Neuron (in vitro differentiated cells): Measurements from ENCODE around the gene CRHR1.

ENCODE experiments used
- H2AFZ ChIP-seq: one replicate; pipeline ENCODE4 v1.6.1; 2013; ENCODE audit warnings: low read depth, mild to moderate bottlenecking, inconsistent platforms, low read length, moderate library complexity
- H3K27me3 ChIP-seq: one replicate; pipeline ENCODE4 v1.6.1; 2013; ENCODE audit warnings: low read length; ENCODE audit not compliant: insufficient read depth
- H3K36me3 ChIP-seq: one replicate; pipeline ENCODE4 v1.6.1; 2013; ENCODE audit warnings: low read length; ENCODE audit not compliant: insufficient read depth
- H3K4me1 ChIP-seq: one replicate; pipeline ENCODE4 v1.6.1; 2013; ENCODE audit warnings: low read length; ENCODE audit not compliant: insufficient read depth
- H3K4me3 ChIP-seq: 2 replicates; pipeline ENCODE4 v1.5.1; 2013; ENCODE audit warnings: mild to moderate bottlenecking, low read length, moderate library complexity
- H3K9me3 ChIP-seq: one replicate; pipeline ENCODE4 v1.6.1; 2013; ENCODE audit warnings: low read length

Gene CRHR1

DNA sequence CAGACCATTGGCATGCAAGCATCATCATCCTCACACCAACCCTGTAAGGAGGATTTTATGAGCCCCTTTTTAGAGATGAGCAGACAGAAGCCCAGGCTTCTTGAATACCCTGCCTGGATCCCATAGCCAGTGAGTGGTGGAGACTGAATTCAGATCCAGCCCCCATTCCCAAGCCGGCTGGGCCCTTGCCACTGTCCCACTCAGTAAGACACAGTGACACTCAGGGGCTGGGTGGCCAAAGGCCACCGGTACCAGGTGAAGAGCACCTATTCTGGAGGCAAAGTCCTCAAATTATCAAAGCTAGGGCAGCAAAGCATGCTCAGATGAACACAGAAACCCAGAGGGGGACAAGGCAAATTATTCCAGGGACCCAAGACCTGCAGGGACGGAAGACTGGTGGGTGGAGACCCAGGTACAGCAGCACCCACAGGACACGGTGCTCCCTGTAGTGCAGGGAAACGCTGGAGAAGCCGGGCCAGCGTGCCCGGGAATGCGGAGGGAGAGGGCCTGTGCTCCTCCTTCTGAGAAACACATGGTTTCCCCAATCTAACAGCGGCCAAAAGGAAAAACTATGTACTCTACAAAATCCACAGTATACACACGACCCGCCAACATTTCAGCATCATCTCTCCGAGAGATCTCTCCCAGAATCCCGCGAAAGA, 33.2 kb upstream of the CRHR1 start:
- no peaks in the 10 kb centered on the region for H3K9me3 ChIP-seq
- peaks cover 43% of the 10 kb centered on the region for H3K27me3 ChIP-seq
- no peaks in the 10 kb centered on the region for H3K4me1 ChIP-seq
- no peak overlapping the region for H2AFZ ChIP-seq
- no peak overlapping the region for H3K4me3 ChIP-seq
- H3K36me3 ChIP-seq = no peaks in the 10 kb centered on the region

- Histone ChIP-seq H3K27me3 (peaks cover 42% of the 10 kb centered on the region), H3K36me3 (no peaks in the 10 kb centered on the region), H3K9me3 (no peaks in the 10 kb centered on the region), H2AFZ (no peak overlapping the region), H3K4me1 (no peaks in the 10 kb centered on the region), H3K4me3 (no peak overlapping the region)
Observed at GRCh38 chr17:45751466-45751865, 32.7 kb upstream of the CRHR1 start.

GRCh38 chr17:45752246-45752645, 31.9 kb upstream of the CRHR1 start:
- Histone ChIP-seq H3K9me3 (no peaks in the 10 kb centered on the region), H3K36me3 (no peaks in the 10 kb centered on the region), H2AFZ (no peak overlapping the region), H3K27me3 (peaks cover 46% of the 10 kb centered on the region), H3K4me3 (no peak overlapping the region), H3K4me1 (no peaks in the 10 kb centered on the region)

DNA sequence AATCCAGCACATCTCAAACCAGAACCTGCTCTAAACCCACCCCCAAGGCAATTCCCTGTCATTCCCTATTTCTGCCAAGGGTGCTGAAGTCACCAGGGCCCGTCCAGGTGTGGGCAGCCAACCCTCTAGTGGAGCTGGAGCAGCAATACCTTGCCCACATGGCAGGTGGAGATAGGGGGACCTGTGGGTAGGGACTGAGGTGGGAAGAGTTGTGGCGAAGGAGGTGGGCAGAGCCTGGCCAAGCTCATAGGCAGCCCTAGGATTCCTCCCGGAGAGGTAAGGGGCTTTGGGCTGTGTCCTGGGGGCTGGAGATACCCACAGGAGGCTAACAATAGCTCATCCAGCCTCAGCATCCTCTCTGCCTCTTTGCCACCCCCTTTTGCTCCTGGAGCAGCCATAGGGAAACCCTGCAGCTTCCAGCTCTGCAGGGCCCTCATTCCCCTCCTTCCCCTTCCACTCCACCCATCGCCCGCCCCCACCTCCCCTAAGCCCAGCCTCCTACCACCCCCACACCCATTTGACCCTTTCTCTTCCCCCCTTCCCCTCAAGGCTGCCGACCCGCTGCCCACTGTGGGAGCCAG, 30.4 kb upstream of the CRHR1 start:
- no peak overlapping the region for H3K4me3 ChIP-seq
- H3K36me3 ChIP-seq = no peaks in the 10 kb centered on the region
- H2AFZ ChIP-seq = no peak overlapping the region
- no peaks in the 10 kb centered on the region for H3K9me3 ChIP-seq
- H3K27me3 ChIP-seq = peaks cover 38% of the 10 kb centered on the region
- no peaks in the 10 kb centered on the region for H3K4me1 ChIP-seq

GRCh38 chr17:45755050-45755449, 29.1 kb upstream of the CRHR1 start:
- Histone ChIP-seq H2AFZ (no peak overlapping the region), H3K4me1 (no peaks in the 10 kb centered on the region), H3K4me3 (no peak overlapping the region), H3K27me3 (peaks cover 25% of the 10 kb centered on the region), H3K9me3 (no peaks in the 10 kb centered on the region), H3K36me3 (no peaks in the 10 kb centered on the region)

DNA sequence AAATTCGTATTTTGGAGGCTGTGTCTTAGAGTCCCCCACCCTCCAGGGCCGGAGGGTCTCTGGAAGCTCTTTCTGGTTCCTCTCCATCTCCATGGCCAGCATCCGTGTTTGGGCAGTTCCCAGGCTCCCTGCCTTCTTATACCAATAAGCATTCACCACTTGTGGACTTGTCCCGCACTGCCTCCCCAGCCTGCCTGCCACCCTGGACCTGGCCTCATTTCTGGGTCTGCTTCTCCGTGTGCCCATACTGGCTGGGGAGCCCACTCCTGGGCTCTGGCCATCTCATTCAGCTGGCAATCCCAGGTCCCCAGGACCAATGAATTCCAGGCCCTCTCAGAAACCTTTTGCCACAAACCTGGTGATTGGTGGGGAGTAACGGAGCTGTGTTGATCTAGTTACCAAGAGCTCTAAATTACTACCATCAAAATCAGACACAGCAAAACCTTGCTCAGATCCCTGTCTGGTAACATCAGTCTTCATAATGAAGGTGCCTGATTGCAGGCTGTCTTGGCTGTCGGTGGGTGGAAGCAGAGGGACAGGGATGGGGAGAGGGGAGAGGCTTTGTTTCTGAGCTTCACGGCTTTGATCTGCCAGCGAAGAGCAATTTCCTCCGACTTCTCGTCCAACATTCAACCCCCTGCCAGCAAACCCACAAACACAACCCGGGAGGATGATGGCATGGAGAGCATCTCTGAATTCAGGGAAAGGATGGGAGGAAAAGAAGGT, 27.7 kb upstream of the CRHR1 start:
- H2AFZ ChIP-seq = no peak overlapping the region
- H3K27me3 ChIP-seq = peaks cover 20% of the 10 kb centered on the region
- no peaks in the 10 kb centered on the region for H3K9me3 ChIP-seq
- H3K4me3 ChIP-seq = no peak overlapping the region
- H3K4me1 ChIP-seq = no peaks in the 10 kb centered on the region
- no peaks in the 10 kb centered on the region for H3K36me3 ChIP-seq

GRCh38 chr17:45757431-45758218, 26.5 kb upstream of the CRHR1 start:
- H3K4me1 ChIP-seq = no peaks in the 10 kb centered on the region
- H3K27me3 ChIP-seq = peaks cover 17% of the 10 kb centered on the region
- H3K36me3 ChIP-seq = no peaks in the 10 kb centered on the region
- H3K4me3 ChIP-seq = no peak overlapping the region
- no peaks in the 10 kb centered on the region for H3K9me3 ChIP-seq
- H2AFZ ChIP-seq = no peak overlapping the region

GRCh38 chr17:45758544-45758943, 25.6 kb upstream of the CRHR1 start:
- Histone ChIP-seq H3K27me3 (peaks cover 12% of the 10 kb centered on the region), H3K4me3 (no peak overlapping the region), H3K4me1 (no peaks in the 10 kb centered on the region), H2AFZ (no peak overlapping the region), H3K9me3 (no peaks in the 10 kb centered on the region), H3K36me3 (no peaks in the 10 kb centered on the region)

DNA sequence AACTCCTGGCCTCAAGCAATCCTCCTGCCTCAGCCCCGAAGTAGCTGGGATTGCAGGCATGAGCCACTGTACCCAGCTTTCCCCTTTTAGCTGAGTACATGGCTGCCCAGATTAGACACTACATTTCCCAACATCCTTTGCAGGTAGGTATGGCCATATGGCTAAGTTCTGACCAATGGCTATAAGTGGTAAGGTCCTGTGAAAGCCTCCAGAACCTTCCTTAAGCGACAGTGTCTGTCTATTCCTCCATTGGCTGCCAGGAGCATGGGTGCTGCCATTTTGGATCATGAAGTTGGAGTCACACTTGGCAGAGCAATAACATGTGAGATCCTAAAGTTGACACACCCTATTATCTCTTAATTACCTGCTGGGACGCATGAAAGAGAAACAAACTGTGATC, 24.4 kb upstream of the CRHR1 start:
- Histone ChIP-seq H2AFZ (no peak overlapping the region), H3K27me3 (peaks cover 14% of the 10 kb centered on the region), H3K36me3 (no peaks in the 10 kb centered on the region), H3K4me1 (no peaks in the 10 kb centered on the region), H3K9me3 (no peaks in the 10 kb centered on the region), H3K4me3 (no peak overlapping the region)

GRCh38 chr17:45761957-45762565, 22.1 kb upstream of the CRHR1 start:
- Histone ChIP-seq H2AFZ (no peak overlapping the region), H3K9me3 (no peaks in the 10 kb centered on the region), H3K4me1 (no peaks in the 10 kb centered on the region), H3K36me3 (no peaks in the 10 kb centered on the region), H3K27me3 (peaks cover 6% of the 10 kb centered on the region), H3K4me3 (no peak overlapping the region)

GRCh38 chr17:45763182-45763581, 20.9 kb upstream of the CRHR1 start:
- H3K27me3 ChIP-seq = peaks cover 6% of the 10 kb centered on the region
- no peaks in the 10 kb centered on the region for H3K9me3 ChIP-seq
- no peaks in the 10 kb centered on the region for H3K36me3 ChIP-seq
- no peak overlapping the region for H3K4me3 ChIP-seq
- no peaks in the 10 kb centered on the region for H3K4me1 ChIP-seq
- no peak overlapping the region for H2AFZ ChIP-seq

DNA sequence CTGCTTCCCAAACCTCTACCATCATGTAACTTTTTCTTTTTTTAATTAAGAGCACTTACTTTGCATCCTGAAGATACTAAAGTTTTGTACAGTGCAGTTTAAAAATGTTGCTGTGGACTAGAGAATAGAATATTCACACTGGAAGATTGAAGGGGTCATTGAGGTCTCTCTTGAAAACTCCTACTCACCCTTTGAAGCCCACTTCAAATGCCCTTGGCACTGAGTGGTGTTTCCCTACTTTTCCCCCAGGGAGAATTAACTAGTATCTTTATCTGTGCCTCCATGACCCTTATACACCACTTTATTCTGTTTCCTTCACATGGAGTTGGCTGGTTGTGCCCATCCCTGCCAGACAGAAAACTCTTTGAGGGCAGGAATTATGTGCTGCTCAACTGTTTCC, 19.6 kb upstream of the CRHR1 start:
- Histone ChIP-seq H3K4me1 (no peaks in the 10 kb centered on the region), H3K9me3 (no peaks in the 10 kb centered on the region), H3K4me3 (no peak overlapping the region), H3K36me3 (no peaks in the 10 kb centered on the region), H2AFZ (no peak overlapping the region), H3K27me3 (peaks cover 6% of the 10 kb centered on the region)

DNA sequence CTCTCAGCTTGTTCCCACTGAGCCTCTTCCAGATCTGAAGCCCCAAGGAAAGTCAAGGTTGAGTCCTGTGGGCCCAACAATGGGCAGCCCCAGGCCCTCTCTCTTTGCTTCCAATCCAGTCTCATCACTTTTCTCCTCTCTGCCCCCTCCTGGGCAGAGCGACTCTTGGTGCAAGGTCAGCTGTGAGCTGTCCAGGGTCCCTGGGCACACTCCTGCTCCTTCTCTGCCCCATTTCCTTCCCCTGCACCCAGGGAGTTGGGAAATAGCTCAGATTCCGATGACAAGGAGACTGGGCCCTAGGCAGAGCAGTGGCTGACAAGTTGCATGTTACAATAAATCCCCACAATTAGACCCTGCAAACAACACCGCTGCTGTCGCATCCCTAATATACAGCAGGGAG, 16.1 kb upstream of the CRHR1 start:
- Histone ChIP-seq H3K4me1 (peaks cover 8% of the 10 kb centered on the region), H3K27me3 (peaks cover 2% of the 10 kb centered on the region), H3K36me3 (no peaks in the 10 kb centered on the region), H3K9me3 (no peaks in the 10 kb centered on the region), H2AFZ (no peak overlapping the region), H3K4me3 (no peak overlapping the region)
